CD4-positive, alpha-beta T cell treated with Interleukin-1 beta for 1 hour (primary cell): ENCODE data around the gene TMEM147.

Experiments used
- DNase-seq, 2 donors: peaks; one replicate each; pipeline ENCODE4 v3.0.0-alpha.2; 2020 to 2022

Gene TMEM147

DNA sequence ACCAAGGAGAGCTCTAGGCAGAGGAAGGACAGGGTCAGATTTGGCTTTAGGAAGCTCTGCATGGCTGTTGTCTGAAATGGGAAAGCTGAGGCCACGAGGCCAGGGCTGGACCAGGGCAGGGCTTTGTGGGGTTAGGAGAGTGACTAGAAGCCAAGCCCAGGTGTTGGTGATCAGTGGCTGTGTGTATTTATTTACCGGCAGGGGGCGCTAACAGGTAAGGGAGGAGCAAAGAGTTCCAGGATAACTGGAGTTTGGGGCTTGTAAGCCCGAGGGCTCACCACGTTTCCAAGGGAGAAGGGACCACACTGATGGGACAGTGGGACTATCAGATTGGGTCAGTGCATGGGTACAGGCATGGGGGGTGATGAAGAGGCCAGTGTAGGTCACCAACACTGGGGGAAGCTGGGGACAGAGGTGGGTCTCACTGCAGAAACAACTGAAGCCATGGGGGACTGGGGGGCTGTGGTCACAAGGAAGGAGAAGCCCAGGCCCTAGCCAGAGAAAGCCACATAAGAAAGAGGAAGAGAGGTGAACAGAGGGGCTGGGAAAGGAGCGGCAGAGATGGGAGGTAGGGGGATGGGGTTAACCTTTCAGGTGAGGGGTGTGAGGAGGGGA, 3.9 kb downstream of the TMEM147 start:
- DNase-seq = peak; percentile 55 to 69

DNA sequence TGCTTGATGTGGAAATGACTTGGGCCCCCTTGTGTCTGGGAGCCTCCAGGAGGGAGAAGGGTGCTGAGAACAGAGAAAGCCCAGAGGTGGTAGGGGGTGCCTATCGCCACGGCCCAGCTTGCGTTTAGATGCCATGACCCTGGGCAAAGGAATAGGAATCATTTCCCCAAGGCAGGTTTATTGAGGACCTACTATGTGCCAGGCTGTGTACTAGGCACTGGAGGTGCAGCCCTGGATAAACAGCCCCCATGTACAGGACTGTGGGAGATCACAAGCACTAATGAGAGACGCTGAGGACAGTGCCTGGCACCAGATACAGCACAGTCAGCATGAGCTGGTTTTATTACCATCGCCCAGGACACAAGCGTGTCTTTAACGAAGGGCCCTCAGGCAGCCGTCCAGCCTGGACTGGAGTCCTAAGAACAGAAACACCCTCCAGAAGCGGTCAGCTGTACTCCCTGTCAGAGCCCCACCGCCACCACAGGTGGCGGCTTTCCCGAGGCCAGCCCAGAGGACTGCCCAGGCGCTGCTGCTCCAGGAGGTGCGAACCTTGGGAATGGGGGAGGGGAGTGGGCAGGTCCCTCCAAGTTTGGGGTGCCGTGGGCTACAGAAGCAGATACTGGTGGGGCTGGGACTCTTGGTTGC, 4.6 kb downstream of the TMEM147 start:
- no peak for DNase-seq

DNA sequence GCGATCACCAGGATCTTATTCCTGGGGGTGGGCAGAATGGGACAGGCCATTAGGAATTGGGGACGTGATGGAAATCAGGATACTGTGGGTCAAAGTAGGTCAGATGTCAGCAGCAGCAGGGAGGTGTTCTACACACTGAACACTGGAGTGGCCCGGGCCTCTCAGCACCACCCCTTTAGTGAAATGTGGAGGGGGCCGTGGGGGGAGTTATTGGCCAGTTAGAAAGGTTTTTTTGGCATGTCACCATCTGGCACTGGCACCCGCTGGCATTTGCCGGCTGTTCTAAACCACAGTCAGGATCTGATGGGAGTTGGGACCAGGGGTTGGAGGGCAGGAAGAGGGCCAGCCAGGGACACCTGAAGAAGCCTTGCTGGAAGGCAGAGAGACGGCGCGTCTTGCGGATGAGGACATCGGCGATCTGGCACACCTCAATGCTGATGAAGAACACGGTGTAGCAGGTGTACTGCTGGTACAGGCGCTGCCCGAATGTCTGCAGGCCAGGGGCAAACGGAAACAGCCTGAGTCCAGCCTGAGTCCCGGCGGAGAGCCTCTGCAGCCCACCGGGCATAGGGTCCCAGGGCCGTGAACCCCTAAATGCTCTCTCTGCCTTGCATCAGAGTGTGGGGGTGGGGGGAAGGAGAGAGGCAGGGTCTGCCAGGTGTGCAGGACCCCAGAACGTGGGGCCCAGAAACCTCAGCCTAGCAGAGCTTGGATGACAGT, 5.8 kb downstream of the TMEM147 start:
- DNase-seq = no peak

DNA sequence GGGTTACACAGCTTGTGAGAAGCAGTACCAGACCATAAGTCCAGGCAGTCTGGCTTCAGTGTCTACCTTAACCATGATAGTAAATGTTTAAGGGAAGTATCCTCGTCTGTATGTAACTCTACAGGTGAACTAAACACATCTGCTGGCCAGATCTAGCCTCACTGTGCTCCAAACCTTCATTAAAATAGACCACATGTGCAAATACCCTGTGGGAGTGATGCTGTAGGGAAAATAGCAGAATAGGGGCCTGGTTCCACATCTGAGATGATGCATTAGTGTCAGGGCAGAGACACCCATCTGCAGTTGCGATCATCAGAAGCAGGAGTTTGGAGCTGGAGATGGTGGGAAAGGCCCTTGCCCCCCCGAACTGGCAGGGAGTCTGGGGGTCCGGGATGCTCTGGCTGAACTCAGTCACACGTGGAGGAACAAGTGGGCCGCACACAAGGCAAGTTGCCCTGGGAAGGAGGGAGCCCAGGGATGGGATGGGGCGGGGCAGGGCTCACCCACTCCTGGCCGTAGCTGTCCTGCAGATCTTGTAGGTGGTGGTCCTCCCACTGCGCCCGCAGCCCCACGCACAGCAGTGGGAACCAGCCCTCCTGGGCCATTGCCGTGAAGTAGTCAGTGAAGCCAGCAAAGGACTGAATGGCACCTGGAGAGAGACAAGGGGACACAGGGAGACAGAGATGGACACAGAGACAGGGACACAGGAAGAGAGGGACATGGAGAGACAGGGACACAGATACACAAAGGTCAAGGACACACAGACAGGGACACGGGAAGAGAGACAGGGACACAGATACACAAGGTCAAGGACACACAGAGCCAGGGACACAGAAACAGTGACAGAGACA, 7.3 kb downstream of the TMEM147 start:
- no peak for DNase-seq

DNA sequence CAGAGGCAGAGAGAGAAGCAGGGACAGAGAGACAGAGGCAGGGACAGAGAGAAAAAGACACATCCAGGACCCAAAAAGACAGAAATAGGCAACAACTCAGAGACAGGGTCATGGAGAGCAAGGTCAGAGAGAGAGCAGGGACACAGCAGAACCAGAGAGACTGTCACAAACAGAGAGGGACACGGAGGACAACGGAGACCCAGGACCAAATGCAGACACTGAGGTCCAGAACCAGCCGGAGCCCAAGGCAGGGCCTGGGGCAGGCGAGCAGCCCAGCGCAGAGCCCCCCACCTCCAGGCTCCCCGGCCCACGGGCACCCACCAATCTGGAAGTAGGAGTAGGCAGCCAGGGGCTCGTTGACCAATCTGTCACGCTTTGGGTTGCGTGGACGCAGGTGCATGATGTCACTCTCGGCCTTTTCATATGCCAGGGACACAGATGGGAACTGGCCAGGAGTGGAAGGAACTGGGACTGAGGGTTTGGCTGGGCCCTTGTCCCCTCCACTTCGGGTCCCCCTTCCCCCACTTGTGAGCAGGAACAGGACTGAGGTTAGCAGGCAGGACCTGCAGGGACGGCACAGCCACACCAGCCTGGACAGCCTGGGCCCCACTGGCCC, 8.1 kb downstream of the TMEM147 start:
- DNase-seq = no peak

DNA sequence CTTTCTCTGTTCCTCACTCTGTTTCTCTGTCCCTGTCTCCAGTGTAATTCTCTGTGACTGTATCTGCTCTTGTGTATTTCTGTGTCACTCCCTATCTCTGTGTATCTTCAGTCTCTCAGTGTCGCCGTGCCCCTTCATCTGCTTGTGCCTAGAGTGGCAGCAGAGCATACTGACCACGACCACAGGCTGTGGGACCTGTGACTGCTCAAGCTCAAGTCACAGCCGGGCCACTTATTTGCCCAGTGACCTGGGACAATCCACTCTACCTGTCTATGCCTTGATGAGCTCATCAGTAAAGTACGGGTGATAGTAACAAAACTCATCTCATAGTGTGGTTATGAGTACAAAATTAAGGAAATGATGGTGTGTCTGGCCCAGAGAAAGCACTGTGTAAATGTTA, 8.7 kb downstream of the TMEM147 start:
- no peak for DNase-seq

DNA sequence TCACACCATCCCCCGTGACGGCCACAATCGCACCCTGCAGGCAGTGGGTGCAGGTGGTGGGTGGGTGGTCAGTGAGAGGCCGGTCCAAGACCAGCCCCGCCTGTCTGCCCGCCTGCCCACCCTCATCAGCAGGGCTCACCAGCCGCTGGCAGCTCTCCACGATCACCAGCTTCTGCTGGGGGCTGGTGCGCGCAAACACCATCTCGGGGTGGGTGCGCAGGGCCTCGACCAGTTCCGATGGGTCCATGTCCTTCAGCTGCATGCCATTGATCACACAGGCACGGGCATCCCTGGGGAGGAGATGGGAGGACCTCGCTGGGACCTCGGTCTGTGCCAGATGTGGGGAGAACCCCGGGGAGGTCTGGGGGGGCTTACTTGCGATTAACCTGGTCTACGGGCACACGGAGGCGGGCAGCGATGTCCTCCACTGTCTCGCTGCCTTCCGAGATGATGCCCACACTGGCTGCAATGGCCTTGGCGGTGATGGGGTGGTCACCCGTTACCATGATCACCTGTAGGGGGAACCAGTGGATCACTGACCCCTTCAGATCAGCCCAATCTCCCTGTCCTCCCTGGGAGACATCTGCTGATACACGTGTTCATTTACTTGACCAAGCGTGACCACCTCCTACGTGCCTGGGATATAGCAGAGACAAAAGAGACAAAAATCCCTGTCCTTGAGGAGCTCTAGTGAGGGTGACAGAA, 10.0 kb downstream of the TMEM147 start:
- no peak for DNase-seq

DNA sequence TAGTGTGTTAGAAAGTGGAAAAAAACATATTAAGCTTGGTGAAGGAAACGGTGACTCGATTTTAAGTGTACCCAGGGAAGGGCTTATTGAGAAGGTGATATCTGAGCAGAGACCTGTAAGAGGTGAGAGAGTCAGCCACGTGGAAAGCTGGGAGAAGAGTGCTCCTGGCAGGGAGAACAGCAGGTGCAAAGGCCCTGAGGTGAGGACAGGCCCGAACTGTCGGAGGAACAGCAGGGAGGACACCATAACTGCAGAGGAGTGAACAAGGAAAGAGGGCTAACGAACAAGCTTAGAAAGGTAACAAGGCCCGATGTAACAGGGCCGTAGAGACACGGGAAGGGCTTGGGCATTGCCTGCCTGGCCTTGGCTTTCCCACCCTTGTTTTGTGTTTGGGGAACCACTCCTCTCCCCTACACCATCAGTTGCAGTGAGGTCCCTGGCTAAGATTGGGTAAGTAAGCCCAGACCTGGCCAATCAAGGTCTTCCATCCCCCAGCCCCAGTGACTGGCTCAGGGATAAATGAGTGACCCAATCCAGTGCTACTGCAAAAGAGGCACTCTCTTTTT, 10.7 kb downstream of the TMEM147 start:
- DNase-seq = no peak

DNA sequence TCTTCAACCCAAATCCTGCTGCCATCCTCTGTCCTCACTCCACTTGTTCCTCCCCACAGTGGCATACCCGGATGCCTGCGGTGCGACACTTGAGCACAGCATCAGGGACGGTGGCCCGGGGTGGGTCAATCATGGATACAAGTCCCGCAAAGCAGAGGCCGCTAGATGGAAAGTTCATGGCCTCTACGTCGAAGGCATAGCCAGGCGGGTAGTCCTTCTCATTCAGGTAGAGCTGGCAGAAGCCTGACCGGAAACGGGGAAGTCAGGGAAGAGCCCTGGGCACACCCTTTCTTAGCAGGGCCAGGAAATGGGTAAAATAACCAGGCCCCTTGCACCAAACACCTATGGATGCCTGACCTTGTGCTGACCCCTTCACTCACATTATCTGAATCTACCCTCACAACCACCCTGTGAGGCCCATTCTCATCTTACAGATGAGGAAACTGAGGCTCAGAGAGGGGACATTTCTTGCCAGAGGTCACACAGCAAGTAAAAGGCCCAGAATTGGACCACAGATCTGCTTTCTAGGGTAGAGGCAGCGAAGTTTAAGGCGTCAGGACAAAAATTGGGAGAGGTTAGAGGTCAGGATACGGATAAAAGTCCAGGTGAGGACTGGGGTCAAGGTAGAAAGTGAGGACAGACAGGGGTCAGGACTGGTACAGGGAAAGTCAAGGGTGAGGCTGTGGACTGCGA, 11.6 kb downstream of the TMEM147 start:
- DNase-seq = no peak

DNA sequence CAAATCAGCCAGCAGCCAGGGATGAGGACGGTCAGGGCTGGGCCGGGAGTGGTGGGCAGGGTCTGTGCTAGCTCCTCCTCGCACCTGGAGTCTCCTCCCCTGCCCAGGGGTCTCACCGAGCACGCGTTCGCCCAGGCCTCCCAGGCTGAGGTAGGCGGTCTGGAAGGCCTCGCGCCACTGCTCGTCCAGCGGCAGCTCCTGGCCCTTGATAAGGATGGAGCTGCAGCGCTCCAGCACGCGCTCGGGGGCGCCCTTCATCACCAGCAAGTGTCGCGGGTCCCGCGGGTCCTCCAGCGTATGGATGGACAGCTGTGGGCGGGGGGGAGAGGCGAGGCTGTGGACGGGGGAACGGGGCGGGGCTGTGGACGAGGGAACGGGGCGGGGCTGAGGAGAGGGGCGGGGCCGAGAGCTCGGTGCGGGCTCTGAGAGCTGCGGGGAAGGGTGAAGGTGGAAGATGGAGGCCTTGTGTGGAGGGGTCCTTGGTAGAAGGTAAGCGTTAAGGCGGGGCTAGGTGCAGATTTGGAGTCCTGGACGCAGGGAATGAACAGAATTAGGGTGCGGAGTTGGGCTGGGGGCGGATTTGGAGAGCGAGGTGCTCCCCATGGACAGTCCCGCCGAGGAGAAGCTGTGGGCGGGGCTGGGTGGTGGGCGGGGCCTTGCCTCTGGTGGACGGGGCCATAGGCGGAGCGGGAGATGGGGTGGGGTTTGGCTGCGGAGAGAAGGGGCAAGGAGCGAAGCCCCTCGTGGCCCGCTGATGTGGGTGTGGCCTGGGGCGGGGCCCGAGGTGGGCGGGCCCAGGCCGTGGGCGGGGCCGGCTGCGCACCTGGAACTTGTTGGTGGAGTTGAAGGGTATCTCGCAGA, 12.3 kb downstream of the TMEM147 start:
- DNase-seq = peak; percentile 52 to 61

DNA sequence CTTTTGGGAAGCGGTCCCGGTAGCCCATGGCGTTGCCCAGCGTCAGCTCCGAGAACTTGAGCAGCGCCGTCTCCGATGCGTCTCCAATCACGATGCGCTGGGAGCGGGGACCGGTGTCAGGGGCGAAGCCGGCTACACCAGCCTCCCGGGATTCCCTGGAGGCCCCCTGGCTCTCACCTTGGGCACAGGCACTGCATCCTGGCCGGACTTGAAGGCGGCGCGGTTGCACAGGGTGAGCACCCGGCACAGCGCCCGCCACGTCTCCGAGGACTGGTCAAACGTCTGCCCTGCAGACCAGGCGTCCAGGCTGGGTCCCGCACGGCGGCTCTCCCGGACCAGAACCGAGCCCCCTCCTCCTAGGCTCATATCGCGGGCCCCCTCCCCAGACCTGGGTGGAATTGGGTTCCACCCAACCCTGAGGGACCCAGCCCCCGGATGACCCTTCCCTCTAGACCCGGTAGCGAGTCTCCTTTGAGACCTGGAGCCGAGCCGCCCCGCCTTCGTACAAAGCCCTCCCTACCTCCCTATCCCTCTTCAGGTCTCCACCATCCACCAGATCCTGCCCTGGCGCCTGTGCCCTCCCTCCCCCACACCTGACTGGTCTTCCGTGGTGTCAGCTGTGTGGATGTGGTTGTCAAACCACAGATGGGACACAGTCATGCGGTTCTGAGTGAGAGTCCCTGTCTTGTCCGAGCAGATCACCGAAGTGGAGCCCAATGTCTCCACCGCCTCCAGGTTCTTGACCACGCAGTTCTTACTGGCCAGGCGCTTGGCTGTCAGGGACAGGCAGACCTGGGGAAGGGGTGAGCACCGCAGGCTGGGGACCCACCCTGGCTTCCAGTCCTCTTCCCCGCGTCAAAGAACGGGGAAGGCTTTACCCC, 13.2 kb downstream of the TMEM147 start:
- no peak for DNase-seq

DNA sequence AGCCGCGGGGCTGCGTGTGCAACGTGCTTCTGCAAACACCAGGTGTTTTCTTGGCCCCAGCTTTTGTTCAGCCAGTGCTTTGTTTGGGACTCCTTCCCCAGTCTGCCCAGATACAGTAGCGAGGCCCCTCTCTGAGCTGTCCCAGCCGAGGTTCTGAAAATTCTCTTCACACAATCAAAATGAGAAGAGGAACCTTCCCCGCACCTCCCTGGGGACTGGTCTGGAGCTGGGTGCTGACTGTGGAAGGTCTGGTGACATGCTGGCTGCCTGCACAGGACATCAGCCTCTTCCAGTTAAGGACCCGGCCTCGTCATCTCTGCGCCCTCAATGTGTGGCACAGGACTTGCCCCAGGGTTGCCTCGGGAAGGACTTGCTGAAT, 13.8 kb downstream of the TMEM147 start:
- no peak for DNase-seq

DNA sequence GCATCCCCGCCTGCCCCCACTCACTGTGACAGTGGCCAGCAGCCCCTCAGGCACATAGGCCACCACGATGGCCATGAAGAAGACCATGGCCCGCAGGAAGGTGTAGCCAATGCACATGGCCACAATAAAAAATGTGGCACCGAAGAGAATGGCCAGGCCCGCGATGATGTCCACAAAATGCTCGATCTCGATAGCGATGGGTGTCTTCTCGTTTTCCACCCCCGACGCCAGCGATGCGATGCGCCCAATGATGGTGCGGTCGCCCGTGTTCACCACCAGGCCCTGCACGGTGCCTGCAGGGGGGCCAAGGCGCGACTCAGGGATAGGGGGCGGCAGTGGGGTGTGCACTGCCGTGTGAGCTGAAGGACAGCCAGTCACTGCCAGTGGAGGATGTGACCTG, 14.4 kb downstream of the TMEM147 start:
- DNase-seq = no peak

DNA sequence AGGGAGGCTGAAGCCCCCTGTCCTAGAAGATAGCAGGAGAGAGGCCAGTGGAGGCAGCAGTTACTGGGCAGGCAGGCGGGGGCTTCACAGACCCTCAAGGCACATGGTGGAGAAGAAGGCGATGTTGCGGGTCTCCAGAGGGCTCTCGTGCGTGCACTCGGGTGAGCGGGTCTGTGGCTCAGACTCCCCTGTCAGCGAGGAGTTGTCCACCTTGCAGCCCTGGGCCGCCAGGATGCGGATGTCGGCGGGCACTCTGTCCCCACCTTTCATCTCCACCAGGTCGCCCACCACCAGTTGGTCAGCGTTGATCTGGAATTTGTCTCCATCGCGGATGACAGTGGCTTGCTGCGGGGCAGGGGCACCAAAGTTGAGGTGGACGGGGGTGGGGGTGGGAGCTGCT, 14.8 kb downstream of the TMEM147 start:
- DNase-seq = no peak

DNA sequence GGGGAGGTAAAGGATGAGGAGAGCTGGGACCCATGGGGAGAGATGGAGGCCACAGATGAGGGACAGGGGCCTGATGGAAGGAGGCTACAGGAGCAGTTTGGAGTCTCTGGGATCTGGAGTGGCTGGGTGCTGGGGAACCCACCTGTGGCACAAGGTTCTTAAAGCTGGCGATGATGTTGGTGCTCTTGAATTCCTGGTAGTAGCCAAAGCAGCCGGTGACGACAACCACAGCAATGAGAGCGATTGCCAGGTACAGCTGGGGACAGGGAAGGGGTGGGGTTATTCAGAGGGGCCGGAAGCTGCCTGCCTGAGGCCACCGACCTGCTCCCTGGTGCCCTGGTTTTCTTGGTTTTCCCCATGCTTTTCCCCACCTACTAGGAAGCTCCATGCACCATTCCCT, 15.3 kb downstream of the TMEM147 start:
- no peak for DNase-seq

DNA sequence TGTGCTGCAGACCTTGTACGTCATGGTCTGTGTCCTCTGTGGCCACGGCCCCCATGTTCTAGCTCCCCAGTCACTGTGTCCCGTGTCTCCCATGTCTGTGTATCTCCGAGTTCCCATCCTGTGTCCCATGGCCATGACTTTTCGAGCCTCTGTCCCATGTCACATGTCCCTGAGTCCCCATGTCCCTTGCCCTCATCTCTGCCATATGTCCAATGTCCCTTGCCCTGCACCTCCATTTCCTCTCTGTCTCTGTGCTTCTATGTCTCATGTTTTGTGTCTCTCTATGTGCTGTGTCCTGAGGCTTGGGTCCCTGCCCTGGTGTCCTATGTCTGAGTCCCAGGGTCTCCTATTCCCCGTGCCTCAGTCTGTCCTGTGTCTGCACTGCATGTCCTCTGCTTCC, 16.0 kb downstream of the TMEM147 start:
- DNase-seq = no peak

DNA sequence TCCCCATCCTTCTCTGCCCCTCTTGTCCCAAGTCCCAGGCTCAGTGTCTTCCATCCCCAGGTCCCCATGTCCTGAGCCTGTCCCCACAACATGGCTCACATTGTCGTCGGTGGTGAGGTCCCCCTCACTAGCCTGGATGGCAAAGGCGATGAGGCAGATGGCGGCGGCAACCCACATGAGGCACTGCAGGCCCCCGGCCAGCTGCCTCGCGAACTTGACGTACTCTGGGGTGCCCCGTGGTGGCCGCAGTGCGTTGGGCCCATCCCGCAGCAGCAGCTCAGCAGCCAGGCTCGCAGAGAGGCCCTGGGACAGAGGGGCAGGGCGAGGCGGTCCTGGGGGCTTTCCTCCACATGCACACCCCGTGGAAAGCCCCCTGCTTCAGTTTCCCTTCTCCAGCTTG, 16.9 kb downstream of the TMEM147 start:
- no peak for DNase-seq

DNA sequence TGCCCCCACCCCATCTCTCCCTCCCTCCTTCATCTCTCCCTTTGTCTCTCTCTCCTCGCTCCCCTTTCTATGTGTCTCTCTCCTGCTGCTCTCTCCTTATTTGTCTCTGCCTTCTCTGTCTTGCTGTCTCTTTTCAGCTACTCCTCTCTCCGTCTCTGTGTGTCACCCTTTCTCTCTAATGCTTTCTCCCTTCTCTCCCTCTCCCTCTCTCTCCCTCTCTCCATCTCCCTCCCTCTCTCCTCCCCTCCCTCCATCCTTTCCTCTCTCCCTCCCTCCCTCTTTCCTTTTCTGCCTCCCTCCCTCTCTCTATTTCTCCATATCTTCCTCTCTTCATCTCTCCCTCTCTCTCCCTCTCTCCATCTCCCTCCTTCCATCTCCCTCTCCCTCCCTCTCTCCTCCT, 17.4 kb downstream of the TMEM147 start:
- no peak for DNase-seq

DNA sequence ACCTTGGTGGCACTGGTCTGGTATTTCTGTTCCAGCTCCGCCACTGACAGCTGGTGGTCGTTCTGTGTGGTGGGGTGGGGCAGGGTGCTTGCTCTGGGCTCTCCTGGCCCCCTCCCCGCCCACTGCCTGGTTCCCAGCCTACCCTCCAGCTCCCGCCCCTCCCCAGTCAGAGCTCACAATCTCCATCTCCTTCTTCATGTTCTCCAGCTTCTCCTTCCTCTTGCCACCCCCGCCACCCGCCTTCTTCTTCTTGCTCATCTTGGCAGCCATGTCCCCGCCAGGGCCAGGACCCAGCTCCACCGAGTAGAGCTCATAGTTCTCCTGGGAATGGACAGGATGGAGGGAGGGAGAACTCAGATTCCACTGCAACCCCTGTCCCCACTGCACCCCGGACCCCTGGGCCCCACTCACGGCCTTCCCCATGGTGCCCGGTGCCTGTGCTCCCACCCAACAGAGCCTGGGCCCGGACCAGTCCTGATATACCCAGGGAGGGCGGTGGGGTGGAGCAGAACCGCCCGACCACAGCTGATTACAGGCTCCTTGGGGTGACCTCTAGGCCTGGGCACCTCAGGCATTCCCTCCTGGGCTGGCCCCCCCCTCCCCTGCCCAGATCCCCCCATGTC, 17.9 kb downstream of the TMEM147 start, which contains the start of gene ATP4A:
Gene ATP4A (minus strand): TSS at position 452 of the 623 bp plus-strand sequence. CDS start 29 bp downstream, at position 423.
- no peak for DNase-seq
